Activated CD4-positive, alpha-beta T cell treated with anti-CD3 and anti-CD28 coated beads for 24 hours (primary cell): ENCODE data around the gene SPATA31E1.

ENCODE experiments used
- DNase-seq, 2 donors: peaks; one replicate each; pipeline ENCODE4 v3.0.0-alpha.2; 2020; ENCODE audit warnings: low read depth in 2 of 2

SPATA31E1 gene

DNA sequence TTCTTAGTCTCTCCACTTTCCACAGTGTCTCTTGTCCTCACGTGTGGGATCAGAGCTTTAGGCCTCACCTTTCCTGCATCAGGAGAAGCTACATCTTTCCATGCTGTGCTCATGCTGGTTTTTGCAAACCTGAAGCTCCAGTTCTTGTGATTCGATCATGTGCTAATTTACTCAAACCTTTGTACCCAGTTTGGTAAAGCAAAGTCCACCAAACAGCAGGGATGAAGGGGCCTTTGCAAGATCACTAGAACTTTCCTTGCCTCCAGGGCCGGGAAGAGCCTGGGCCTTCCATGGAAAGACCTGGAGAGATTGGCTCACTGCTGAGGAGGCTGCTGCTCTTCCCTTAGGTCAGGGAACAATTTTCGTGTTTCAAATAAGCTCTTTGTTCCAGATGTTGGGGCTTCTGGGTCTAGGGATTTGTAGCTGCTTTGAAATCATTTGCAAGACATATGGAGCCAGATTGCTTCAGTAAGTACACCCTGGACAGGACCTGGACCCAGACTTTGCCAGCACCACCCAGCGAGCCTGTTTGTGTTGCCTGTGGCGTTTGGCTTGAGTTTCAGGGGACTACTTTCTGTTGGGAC lies 18.7 kb upstream of the SPATA31E1 start:
- no peak for DNase-seq

DNA sequence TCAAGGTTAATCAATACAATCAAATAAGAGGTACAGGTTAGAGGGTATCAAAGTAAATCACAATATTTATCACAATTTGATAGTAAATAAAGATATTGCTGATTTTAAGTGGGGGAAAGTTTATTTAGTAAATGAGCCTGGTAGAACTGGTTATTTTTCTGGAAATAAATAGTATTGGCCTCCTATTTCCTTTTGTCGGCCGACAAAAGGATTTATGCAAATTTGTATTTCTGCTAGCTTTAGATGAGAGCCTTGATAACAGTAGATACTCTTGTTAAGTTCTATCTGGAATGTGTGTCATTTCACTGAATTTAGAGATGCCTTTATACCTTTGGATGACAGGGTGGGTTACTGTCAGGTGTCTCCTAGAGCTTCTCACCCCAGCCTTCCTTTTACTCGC lies 17.8 kb upstream of the SPATA31E1 start:
- DNase-seq: no peak

DNA sequence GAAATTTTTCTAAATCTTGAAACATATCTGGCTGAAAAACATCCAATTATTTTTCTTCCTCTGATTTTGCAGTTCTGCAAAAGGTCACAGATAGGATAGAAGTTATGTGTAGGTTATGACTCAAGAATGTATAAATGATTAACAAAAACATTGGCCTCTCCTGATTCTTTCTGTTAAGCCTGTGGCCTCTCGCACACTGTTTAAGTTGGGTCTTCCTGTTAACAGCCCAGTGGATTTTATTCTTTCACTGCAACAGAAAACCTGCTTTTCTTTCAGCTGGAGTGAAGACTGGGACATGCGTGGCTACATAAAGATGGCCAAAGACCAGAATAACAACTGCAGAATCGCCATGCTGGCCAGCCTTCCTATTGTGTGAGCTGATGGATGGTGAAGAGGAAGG lies 17.1 kb upstream of the SPATA31E1 start:
- no peak for DNase-seq

DNA sequence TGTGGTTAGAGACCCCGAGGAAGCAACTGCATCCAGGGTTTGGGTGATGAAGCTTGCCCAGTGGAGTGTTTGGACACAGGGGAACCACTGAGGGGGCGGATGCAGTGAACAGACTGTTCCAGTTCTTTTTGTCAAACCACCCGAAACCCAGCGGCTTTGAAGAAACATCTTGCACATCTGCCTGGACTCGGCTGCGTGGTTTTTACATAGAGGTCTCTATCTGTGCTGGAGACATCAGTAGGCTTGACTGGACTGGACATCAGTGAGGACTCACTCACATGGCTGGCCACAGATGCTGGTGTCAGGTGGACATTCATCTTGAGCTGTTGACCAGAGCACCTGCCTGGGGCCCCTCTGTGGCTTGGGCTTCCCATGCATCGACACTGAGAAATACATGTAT lies 15.3 kb upstream of the SPATA31E1 start:
- DNase-seq: no peak

DNA sequence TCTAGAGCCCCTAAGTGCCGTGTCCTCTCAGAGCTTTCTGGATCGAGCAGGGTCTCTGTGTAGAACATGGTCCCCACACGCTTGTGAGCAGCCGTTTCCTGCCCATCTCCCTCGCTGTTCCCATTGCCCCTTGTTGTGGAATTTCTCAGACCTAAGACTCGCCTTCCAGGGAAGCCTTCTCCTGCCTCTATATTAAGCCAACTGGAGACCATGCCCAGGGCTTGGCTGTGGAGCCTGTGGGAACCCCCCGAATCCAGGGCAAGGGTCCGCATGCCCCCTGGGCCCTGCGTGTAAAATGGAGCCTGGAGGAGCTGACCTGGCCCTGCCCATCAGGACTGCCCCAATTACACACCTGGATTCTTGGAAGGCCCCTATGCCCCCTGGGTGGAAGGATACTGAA lies 14.5 kb upstream of the SPATA31E1 start:
- DNase-seq: no peak

DNA sequence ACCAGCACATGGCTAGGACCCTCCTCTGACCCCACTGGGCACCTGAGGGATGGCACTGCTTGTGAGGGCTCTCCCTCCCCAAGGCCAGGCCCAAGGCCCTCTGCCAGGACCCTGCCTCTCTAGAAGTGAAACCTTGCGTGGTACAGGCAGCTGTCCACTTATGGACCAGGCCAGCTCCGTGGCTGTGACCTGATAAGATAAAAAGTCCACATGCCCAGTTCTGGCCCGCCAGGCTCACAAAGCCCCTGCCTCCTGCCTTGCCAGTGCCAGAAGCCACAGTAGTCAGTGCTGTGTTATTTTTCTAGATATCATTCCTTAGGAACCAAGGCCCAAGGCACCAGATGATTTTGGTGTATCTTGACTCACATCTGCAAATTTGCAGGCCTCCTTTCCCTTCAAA lies 14.0 kb upstream of the SPATA31E1 start:
- no peak for DNase-seq

DNA sequence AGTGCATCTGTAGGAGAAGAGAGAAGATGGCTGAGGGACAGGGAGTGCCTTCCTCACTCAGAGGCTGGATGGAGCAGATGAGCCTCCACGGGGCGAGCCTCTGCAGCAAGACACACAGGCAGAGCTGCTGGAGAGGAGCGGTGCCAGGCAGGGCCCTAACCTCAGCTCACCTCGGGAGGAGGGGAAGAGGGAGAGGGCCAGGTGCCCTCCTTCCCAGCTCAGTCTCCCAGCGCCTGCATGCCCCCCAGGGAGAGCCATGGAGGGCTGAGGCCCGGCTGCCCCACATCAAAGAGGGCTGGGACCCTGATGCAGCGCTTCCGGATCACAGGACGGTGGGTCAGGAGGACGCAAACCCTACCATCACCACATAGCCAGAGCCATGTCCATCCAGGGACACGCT lies 13.6 kb upstream of the SPATA31E1 start:
- DNase-seq: no peak

DNA sequence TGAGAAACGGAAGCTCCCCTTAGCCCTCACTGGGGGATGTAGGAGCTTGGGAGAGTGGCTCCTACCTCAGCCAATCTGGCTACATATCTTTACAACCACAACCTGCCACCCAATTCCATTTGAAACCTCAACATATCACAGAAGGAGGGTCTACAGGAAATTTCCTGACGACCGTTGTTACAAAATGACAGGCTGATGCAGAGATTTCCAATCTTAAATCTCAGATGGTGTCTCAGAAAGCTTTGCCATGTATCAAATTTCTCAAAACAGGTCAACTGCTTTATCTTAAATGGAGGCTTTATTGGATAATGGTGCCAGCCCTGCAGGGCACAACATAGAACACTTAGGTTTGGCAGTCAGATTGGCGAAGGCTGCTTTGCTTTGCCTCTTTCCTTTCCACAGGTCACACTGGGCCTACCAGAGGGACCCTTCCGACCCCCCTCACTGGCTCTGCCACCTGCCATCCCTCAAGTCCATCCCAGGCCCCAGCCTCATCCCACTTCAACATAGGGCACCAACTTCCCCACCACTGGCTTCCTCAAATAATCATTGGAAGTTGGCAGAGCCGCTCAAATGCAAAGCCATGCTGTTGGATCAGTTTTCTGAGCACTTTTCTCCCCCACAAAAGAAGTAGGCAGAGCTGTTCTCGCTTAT lies 11.1 kb upstream of the SPATA31E1 start:
- DNase-seq: no peak

DNA sequence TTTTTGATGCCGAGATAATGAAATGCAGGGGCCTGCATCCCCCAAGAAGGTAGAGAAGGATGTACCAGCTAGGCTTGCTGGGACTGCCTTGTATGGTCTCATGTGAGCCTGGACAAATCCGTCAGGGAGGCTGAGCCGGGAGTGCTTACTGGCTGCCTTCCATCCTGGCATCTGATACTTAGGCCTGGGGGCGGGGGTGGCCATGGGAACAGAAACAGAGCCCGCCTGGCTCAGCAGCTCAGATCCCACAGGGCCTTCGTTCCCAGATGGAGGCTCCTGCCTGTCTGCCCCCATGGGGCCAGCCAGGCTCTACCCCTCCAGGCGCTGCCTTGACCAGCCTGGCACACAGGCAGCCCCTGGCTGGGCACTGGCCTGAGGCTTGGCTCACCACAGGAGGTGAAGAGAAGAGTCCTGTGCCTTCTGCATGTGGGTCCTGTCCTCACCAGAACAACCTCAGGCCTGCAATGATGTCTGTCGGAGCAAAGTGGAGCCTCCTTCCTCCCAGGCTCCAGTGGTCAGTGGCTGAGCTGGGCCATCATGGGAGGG lies 10.5 kb upstream of the SPATA31E1 start:
- DNase-seq: no peak

DNA sequence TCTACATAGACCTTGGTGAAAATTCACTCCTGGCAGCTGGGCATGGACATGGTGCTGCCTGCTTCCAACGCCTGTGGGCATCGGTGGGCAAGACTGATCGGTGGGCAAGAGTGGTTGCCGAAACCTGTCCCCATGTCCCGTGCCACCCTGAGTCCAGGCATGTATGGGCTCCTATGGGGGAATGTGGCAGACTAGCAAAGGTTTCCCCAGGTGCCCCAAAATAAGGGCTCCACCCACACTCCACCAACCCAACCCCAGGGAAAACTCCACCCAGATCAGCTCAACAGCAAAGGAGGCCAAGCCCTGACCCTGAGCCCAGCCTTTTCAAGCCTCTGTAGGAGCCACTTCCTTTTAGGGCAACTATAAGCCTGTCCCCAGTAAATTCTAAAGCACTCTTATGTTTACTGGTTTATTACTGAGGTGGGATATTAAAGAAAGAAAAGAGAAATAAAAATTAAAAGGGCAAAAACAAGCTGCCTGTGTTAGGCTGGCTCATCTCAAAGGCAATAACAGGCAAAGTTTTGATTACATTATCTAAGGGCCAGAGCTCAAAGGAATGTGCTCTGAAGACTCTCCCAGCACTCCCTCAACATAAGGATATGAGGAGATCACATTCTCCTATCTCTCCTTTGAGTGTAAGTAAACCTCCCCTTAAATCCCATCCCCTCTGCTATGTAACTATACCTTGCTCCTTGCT lies 8.9 kb upstream of the SPATA31E1 start:
- no peak for DNase-seq

DNA sequence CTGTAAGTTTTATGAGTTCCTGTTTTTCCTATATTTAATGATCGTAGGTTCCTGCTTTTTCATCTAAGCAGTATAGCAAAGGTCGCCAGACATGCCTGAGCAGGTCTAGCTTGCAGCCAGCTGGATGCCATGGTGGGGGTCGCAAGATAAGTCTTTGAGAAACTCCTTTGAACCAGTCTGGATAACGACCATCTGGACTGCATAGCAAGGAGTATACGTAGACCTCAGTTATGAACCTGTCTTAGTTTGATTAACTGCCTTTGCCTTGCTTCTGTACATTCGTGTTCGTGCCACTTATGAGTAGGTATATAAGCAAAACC lies 8.4 kb upstream of the SPATA31E1 start:
- DNase-seq: no peak

DNA sequence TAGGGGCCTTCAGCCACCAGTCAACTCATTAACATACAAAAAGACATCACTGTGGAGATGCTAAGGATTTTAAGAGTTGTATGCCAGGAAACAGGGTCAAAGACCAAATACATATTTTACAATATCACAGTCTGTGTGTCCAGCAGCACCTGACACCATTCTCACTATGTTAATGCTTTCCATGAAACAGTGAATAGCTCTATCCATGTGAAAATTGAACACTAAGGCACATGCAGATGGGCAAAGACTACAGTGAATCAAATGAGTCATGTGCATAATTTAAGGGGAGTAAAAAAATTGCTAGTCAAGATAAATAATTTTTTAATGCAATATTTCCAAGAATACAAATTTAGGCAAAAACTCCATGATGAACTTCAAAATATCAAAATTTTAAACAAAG lies 7.6 kb upstream of the SPATA31E1 start:
- DNase-seq: no peak

DNA sequence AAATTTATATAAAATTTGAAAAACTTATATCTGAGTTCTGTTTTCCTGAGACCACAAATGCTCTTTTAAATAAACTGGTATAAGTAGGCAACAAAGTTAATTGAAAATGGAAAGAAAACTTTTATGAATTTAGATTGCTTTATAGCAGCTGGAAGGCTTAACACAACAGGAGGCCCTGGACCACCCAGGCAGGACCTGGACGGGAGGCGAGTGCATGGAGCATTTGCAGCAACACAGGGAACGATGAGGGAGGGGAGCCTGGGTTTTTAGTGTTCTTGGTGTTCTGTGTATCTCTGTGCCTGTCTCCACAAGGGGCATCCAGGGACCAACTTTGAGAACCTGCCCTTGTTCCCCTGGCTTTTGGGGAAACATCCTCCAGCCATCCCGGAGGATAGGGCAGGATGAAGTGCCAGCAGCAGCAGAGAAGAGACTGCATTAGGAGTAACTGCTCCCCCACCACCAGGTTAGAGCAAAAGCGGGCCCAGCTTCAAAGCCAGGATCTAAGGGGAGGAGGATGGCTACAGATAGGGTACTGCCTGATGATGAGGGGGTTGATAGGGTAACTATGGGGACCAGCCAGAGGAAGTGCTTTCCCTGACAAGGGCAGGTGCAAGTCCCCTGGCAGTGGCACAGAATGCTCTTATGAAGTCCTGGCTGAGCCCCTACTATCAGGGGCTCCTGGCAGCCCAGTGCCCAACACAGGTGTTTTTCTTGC lies 6.7 kb upstream of the SPATA31E1 start:
- DNase-seq: no peak

DNA sequence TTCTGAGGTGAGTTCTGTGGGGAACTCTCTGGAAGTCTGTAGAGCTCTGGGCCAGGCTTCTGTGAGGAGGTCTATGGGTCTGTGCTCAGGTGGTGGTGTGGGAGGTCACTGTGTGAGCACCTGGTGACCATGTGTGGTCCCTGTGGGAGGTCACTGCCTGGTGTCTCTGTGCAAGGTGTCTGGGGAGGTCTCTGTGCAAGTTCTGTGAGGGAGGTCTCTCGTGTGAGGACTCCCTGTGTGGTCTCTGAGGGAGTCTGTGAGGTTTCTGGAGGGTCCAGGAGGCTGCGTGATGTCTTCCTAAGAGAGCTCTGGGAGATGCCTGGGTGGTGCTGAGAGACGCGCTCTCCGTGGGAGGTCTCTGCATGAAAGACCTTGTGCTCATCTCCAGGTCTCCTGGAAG lies 6.0 kb upstream of the SPATA31E1 start:
- no peak for DNase-seq

DNA sequence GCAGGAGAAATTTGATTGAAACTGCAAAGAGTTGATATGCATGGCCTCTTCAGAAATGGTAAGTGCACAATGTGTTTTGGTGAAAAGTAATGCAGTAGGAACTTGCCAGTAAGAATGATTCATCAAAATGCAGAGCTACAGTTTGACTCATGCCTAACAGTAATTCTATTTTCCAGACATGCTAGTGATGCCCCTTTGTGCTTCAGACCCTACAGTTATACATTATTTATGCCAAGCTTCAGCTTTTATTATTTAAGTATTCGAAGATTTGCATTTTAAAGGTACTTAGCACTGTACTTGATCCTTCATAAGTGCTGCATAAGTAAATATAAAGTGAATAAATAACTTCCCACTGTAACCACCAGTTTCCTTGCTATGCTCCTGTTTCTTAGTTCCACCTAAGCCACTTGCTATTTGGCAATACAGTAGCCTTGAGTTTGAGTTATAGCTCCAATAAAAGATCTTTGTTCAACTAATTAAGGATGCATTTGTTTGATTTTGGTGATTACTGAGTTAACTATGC lies 3.6 kb upstream of the SPATA31E1 start:
- DNase-seq: no peak

DNA sequence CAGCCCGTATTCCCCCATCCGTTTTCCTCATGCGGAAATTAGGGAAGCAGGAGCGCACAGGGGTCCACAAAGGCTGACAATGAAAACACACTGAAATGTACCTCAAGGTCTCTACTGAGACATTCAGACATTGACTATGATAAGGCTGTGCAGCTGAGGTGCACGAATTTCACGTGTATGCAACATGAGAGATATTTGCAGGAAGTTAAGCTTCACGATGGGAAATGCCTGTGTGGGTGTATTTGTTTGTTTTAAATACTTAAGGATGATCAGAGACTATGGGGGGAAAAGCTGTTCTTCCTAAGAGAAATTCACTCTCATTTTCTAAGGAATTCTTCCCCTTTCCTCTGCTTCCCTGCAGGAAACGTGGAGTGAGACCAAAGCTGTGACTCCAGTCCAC lies 2.6 kb upstream of the SPATA31E1 start:
- no peak for DNase-seq

DNA sequence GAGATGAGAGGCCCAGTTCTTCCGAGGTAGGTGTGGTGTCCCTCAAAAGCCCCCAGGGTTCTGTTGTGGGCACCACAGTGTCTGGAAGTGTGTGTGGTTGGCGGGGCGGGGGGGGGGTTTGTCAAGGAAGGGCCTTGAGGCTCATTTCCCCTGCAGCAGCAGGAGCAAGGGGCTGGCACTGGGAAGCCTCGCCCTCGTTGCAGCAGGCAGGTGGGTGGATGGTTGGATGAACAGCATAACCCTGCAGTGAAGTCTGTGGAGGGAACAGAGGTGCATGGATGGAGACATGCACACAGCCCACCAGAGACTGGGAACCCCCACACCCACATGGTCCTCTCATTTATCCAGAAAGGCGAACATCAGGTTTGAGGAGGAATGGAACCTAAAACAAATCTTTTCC lies 2.0 kb upstream of the SPATA31E1 start:
- no peak for DNase-seq

DNA sequence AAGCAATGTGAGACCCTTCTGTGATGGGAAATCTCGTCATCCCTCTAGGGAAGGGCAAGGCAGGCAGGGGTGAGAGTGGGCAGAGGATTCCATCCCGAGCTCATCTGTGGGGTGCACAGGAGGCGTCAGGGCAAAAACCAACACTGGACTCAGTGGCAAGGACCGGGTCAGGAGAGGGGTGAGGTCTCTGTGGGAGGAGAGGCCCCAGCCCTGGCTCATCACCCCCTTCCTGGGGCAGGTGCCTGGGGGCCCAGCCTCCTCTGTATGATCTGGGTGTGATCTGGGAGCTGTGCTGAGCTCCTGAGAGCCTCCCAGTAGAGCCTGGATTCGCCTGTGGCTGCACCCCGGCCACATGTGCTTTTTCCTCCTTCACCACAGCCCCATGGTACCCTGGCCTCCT lies 597 bp downstream of the SPATA31E1 start:
- DNase-seq: no peak

DNA sequence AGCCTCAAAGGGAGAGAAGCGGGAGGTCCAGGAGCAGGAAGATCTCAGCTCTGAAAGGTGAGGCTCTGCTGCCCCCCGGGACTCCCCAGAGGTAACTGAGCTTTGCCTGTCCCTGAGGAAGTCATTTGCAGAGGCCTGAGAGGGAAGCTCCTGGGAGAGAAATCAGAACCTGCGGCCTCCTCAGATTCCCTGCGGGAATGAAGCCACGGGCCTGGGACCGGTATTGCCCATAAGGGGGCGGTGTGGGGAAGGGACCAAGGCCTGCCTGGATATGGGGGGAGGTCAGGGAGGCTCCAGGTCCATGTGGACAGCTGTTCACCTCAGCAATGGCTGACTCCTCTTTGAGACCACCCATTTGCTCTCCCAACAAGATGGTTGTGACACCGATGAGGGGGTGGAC lies 1.3 kb downstream of the SPATA31E1 start:
- DNase-seq: no peak

DNA sequence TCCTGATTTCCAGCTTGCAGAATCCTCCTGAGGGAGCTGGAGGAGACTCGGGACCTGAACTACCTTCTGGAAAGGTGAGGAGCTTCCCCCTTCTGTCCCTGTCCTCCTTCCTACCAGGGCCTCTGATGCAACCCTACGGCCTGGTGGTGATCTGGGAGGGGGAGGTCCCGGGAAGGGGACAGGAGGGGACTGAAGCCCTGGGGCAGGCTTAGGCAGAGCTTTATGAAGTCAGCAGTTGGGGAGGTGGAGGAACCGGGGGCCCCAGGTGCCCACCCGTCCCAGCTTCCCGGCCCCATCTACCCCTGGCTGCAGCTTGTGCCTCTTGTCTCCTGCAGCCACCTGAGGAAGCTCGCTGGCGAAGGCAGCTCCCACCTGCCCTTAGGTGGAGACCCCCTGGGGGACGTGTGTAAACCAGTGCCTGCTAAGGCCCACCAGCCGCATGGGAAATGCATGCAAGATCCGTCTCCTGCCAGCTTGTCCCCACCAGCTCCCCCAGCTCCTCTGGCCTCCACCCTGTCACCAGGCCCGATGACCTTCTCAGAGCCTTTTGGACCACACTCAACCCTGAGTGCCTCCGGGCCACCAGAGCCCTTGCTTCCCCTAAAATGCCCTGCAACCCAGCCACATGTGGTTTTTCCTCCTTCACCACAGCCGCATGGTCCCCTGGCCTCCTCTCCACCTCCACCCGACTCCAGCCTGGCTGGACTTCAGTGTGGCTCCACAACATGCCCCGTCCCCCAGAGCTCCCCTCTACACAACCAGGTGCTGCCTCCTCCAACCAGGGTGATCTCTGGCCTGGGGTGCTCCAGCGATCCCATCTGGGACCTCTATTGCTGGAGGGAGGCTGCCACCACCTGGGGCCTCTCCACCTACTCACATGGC lies 2.1 kb downstream of the SPATA31E1 start:
- DNase-seq: no peak

DNA sequence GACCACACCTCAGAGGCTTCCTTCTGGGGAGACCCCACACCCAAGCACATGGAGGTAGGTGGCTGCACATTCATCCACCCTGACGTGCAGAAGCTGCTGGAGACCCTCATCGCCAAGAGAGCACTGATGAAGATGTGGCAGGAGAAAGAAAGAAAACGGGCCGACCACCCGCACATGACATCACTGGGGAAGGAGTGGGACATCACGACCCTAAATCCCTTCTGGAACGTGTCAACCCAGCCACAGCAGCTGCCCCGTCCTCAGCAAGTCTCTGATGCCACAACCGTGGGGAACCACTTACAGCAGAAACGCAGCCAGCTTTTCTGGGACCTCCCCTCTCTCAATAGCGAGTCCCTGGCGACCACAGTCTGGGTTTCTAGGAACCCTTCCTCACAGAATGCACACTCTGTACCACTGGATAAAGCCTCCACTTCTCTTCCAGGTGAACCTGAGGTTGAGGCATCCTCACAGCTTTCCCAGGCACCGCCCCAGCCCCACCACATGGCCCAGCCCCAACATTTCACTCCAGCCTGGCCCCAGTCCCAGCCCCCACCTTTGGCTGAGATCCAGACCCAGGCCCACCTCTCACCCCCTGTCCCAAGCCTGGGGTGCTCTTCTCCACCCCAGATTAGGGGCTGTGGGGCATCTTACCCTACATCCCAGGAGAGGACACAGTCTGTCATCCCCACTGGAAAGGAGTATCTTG lies 3.0 kb downstream of the SPATA31E1 start:
- DNase-seq: no peak
